Lower lobe of right lung (tissue), 2 donors: ENCODE measurements around the gene BEST2. TPM values are rescaled to one million over a fixed set of nuclear protein-coding genes. Genes with fewer than 3 reads are reported as not detected.

ENCODE experiments used
- ATAC-seq, 2 donors: fragments of 200-7000 bp; cut with Tn5 transposase; one replicate each; pipeline ENCODE4 v1.9.1; 2020 to 2022; ENCODE audit warnings: mild to moderate bottlenecking in 2 of 2, moderate library complexity in 2 of 2
- DNase-seq: peaks from one replicate; pipeline ENCODE4 v3.0.0-alpha.2; 2020
- H3K27ac ChIP-seq: fragments of 200-600 bp; one replicate; pipeline ENCODE4 v1.8.0; 2022
- H3K27me3 ChIP-seq: fragments of 200-600 bp; one replicate; pipeline ENCODE4 v1.8.0; 2022; ENCODE audit warnings: low read depth
- H3K36me3 ChIP-seq: fragments of 200-600 bp; one replicate; pipeline ENCODE4 v1.8.0; 2022; ENCODE audit warnings: mild to moderate bottlenecking
- H3K4me1 ChIP-seq: fragments of 200-600 bp; one replicate; pipeline ENCODE4 v1.8.0; 2022
- H3K4me3 ChIP-seq: fragments of 200-600 bp; one replicate; pipeline ENCODE4 v1.8.0; 2022; ENCODE audit warnings: mild to moderate bottlenecking
- H3K9me3 ChIP-seq: fragments of 200-600 bp; one replicate; pipeline ENCODE4 v1.8.0; 2022
- intact Hi-C: fragments of 100-400 bp; cut with DNase I; formaldehyde crosslinking; loops from one replicate; pipeline ENCODE4 v1.11.0; 2022
- total RNA-seq: library from RNA; stranded (reverse); fragmentation: NEBNext Ultra II Directional; extraction: Animal tissue kit (Norgen Biotek cat#: 25700); gene quantifications from one replicate; pipeline ENCODE4 v1.2.1, GENCODE V29; 2021
- TF ChIP-seq, protein P1 (sequence below): fragments of 200-600 bp; IDR thresholded peaks from one replicate; pipeline ENCODE4 v1.8.0; 2022; ENCODE audit warnings: antibody characterized with exemption, mild to moderate bottlenecking
- donor health status: DM: no; HTN: yes; CAD: no; lungs with severe emphysema.

Gene BEST2
- total RNA-seq, 1 donor from 2014 or later = not detected

DNA sequence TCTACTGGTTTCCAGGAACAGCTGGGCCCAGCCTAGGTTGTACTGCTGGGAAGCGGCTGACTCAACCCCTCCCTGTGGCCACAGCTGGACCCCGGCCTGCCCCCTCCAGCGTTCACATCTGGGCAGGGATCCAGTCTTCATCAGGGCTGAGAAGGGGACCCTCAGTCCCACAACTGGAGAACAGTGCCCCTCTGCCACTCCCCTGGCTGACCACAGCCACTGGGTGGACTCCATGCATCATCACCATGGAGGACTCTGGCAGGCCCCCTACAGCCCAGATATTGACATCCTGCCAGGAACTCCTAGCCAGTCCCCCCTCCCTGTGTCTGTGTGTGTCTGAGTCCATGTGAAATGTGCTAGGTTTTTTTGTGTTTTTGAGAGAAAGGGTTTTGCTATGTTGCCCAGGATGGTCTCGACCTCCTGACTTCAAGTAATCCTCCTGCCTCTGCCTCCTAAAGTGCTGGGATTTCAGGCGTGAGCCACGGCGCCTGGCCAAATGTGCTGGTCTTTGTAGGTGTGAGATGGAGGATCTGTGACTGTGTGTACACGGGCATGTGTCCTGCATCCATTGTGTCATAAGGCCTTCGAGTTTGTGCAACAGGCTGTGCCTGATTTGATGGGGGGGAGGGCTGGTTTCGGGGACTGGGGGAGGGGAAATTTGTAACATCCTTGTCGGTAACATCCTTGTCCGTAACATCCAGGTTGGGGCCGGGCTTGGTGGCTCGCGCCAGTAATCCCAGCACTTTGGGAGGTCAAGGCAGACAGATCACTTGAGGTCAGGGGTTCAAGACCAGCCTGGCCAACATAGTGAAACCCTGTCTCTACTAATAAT lies 27.8 kb downstream of the BEST2 start:
- Histone ChIP-seq H3K4me3 (peak overlapping the region; percentile 71), H3K36me3 (peaks cover 1% of the 10 kb centered on the region), H3K4me1 (peaks cover 65% of the 10 kb centered on the region), H3K9me3 (no peaks in the 10 kb centered on the region), H3K27me3 (no peaks in the 10 kb centered on the region), H3K27ac (peak overlapping the region; percentile 95)
- intact Hi-C loops = no loop called here
- TF ChIP-seq, protein P1, sequence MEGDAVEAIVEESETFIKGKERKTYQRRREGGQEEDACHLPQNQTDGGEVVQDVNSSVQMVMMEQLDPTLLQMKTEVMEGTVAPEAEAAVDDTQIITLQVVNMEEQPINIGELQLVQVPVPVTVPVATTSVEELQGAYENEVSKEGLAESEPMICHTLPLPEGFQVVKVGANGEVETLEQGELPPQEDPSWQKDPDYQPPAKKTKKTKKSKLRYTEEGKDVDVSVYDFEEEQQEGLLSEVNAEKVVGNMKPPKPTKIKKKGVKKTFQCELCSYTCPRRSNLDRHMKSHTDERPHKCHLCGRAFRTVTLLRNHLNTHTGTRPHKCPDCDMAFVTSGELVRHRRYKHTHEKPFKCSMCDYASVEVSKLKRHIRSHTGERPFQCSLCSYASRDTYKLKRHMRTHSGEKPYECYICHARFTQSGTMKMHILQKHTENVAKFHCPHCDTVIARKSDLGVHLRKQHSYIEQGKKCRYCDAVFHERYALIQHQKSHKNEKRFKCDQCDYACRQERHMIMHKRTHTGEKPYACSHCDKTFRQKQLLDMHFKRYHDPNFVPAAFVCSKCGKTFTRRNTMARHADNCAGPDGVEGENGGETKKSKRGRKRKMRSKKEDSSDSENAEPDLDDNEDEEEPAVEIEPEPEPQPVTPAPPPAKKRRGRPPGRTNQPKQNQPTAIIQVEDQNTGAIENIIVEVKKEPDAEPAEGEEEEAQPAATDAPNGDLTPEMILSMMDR = no peak
- ATAC-seq (no peak), DNase-seq (no peak)

DNA sequence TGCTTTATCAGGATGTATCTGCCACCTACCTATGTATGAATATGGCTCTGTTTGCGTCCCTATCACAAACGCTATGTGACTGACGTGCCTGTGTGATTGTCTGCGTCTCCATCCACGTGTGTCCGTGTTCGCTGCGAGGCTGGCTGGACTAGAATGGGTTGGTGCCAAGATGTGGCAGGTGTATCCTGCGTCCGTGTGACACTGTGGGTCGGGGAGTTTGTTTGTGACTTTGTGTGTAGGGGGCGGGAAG lies 30.5 kb downstream of the BEST2 start:
- no peak for DNase-seq

DNA sequence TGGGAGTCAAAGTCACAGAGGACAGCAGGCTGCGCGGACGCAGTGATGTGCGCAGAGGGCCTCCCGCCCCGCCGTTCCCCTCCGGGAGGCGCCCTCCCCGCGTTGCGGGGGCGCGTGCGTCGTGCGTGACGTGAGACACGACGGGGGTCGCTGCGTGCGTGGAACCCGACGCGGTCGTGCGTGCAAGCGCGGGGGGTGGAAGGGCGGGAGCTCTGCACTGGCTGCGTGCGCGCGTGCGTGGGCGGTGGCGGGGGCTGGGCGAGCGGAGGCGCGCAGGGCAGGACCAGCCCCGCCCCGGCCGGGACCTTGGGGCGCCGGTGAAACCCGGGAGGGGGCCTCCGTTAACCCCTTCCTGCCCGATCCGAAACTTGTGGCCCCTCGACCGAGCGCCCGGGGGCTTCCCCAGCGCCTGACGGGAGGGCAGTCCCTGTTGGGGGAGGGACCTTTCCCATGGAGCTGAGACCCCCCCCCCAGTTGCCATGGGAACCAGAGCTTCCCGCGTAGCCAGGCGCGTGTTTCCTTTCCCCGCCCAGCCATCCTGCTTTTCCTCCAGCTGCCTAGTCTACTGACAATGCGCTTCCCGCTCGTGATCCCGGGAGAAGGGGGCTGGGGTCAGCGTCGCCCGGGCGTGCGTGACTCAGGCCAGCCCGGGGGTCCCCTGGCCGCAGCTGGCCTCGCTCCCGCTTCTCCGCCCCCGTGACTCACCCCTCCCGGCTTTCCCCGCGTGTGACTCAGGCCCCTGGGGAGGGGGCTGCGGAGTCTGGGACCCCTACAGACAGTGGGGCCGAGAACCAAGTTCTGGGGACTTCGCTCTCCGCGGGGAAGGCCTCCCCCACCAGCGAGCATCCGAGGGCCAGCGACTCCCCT lies 31.1 kb downstream of the BEST2 start:
- Histone ChIP-seq H3K4me1 (peaks cover 85% of the 10 kb centered on the region), H3K4me3 (peak overlapping the region; percentile 58), H3K9me3 (no peaks in the 10 kb centered on the region), H3K27me3 (no peaks in the 10 kb centered on the region), H3K36me3 (no peaks in the 10 kb centered on the region), H3K27ac (peak overlapping the region; percentile 99)
- TF ChIP-seq, protein P1 = peak; percentile 23
- DNase-seq (peak; percentile 94), ATAC-seq (peak; percentile 70 to 77)
- intact Hi-C loops = no loop called here

More for the DNA sequence above, 30.5 kb downstream of the BEST2 start:
- ATAC-seq = no peak
- intact Hi-C loops = no loop called here
- peak overlapping the region; percentile 99 for H3K27ac ChIP-seq
- H3K4me3 ChIP-seq = peak overlapping the region; percentile 58
- H3K9me3 ChIP-seq = no peaks in the 10 kb centered on the region
- H3K27me3 ChIP-seq = no peaks in the 10 kb centered on the region
- no peaks in the 10 kb centered on the region for H3K36me3 ChIP-seq
- H3K4me1 ChIP-seq = peaks cover 85% of the 10 kb centered on the region
- TF ChIP-seq, protein P1 = no peak

DNA sequence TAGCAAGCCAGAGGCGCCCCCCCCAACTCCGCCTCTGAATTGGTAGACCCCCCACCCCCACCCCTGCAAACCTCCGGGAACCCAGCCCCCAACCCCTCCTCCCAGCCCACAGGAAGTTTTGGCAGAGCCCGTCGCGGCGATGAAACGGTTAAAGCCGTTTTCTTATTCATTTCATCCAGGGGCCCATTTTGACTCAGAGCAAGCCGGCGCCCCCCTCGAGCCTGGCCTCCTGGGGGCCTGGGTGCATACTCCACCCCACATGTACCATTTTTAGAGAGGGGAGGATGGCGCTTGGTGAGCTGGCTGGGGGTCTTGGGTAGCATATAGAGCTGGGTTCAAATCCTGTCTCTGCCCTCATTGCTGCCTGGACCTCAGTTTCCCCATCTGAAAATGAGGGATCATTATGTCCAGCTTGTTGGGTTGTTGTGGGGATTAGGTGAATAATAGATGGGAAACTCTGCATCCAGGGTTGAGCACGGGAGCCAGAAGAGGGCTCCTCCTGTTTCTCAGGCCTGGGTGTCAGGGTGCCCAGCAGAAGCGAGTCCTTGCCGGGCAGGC lies 31.8 kb downstream of the BEST2 start:
- intact Hi-C loops = no loop called here
- Histone ChIP-seq H3K27ac (peak overlapping the region; percentile 99), H3K4me1 (peaks cover 86% of the 10 kb centered on the region), H3K9me3 (no peaks in the 10 kb centered on the region), H3K4me3 (peak overlapping the region; percentile 58), H3K36me3 (no peaks in the 10 kb centered on the region), H3K27me3 (no peaks in the 10 kb centered on the region)
- no peak for ATAC-seq
- no peak for DNase-seq
- TF ChIP-seq, protein P1 = no peak

DNA sequence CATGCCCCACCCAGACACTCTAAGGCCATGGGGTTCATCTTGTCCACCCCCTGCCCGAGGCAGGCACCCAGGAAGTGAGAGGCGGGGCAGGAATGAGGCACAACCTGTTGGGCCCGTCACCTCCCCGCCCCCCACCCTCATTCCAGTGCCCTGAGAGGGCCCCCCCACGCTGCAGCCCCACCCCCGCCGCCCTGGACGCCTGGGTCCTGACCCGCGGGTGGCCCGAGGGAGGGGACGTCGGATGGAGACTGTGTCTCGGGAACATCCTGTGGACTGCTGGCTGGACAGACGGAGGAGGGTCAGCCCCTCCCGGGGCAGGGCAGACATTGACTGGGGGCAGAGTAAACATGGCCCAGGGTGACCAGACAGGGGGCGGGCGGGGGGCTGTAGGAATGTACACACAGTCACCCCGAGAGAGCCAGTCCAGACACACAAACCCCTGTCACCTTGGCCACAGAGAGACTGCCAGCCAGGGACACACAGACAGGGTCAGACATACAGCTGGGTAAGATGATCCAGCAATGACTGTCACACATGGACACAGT lies 32.3 kb downstream of the BEST2 start:
- intact Hi-C loops = no loop called here

More for the DNA sequence above, 32.3 kb downstream of the BEST2 start:
- TF ChIP-seq, protein P1 = no peak
- peak; percentile 28 to 40 for ATAC-seq
- H3K9me3 ChIP-seq = no peaks in the 10 kb centered on the region
- H3K27me3 ChIP-seq = no peaks in the 10 kb centered on the region
- H3K4me1 ChIP-seq = peaks cover 86% of the 10 kb centered on the region
- H3K4me3 ChIP-seq = peak overlapping the region; percentile 58
- peak overlapping the region; percentile 99 for H3K27ac ChIP-seq
- peak; percentile 84 for DNase-seq
- no peaks in the 10 kb centered on the region for H3K36me3 ChIP-seq
